SK-N-MC (cell line): ENCODE measurements around the gene PRPF31.

ENCODE experiments used
- DNase-seq: peaks from one replicate; pipeline ENCODE4 v3.0.0-alpha.2; 2011; ENCODE audit warnings: low read depth, low spot score
- H3K27ac ChIP-seq: fragments of 200-600 bp; sonication (generic); 2 replicates; pipeline ENCODE4 v1.5.1; 2016; ENCODE audit warnings: mixed run types
- H3K36me3 ChIP-seq: fragments of 200-600 bp; sonication (generic); 2 replicates; pipeline ENCODE4 v1.6.1; 2017; ENCODE audit warnings: antibody characterized with exemption, low read length, mixed read lengths; ENCODE audit not compliant: insufficient read depth
- H3K4me3 ChIP-seq: fragments of 200-600 bp; sonication (generic); 2 replicates; pipeline ENCODE4 v1.5.1; 2016
- H3K9ac ChIP-seq: fragments of 200-600 bp; sonication (generic); 2 replicates; pipeline ENCODE4 v1.8.0; 2017; ENCODE audit warnings: mixed run types, mixed read lengths; ENCODE audit not compliant: insufficient read length
- H3K9me3 ChIP-seq: fragments of 200-600 bp; sonication (generic); 2 replicates; pipeline ENCODE4 v1.6.1; 2017; ENCODE audit warnings: low read depth, mild to moderate bottlenecking, antibody characterized with exemption, low read length, moderate library complexity, mixed read lengths
- EZH2 ChIP-seq: fragments of 200-600 bp; sonication (generic); IDR thresholded peaks from one replicate; pipeline ENCODE4 v1.6.1; 2017; ENCODE audit warnings: antibody characterized with exemption
- FOXP2 ChIP-seq: optimal IDR thresholded peaks from 2 replicates; pipeline ENCODE3; 2011; ENCODE audit warnings: mild to moderate bottlenecking, moderate library complexity; ENCODE audit not compliant: insufficient read depth; ENCODE audit errors: extremely low read length, control extremely low read depth
- POLR2AphosphoS5 ChIP-seq: IDR thresholded peaks from 2 replicates; pipeline ENCODE4 v1.6.1; 2012; ENCODE audit warnings: mild to moderate bottlenecking, low read depth, low read length, borderline replicate concordance

Gene PRPF31

DNA sequence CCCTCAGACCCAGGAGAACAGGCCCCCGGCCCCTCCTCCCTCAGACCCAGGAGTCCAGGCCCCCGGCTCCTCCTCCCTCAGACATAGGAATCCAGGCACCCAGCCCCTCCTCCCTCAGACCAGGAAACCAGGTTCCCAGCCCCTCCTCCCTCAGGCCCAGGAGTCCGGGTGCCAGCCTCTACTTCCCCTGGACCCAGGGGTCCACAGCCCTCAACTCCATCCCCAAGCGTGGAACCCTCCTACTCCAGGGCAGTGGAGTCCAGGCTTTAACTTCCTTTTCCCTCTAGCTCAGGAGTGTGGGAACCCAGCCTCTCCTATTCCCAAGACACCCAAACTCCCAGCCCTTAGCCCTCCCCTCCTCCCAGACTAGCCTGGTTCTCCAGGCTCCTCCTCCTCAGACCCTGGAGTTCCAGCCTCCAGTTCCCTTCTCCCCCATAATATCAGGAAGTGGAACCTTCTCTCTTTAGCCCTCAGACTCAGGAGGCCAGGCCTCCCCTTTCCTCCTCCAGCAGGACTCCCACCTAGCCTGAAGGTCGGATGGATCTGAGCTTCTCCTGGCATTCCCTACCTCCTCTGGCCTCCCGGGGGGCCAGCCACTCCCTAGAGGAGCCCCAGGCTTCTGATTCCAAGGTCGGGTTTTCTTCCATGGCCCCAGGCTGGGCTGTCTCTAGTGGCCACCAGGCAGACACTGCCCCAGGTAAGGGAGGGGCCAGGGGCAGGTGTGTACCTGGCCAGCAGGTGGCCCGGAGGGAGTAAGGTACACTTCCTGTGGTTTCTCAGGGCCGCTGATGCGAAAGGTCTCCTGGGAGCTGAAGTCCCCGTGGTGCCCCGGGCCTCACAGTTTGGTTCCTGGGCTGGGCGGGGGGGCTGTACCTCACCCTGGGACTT, 57.2 kb downstream of the PRPF31 start, which contains the start of gene TMC4:
TSS of gene TMC4 (minus strand) at position 690 of the 888 bp plus-strand sequence. CDS start at position 647, 43 bp downstream.
- DNase-seq, result no peak
- no peaks in the 10 kb centered on the region for H3K9me3 ChIP-seq
- no peak within 1 kb of the TSS for H3K9ac ChIP-seq

DNA sequence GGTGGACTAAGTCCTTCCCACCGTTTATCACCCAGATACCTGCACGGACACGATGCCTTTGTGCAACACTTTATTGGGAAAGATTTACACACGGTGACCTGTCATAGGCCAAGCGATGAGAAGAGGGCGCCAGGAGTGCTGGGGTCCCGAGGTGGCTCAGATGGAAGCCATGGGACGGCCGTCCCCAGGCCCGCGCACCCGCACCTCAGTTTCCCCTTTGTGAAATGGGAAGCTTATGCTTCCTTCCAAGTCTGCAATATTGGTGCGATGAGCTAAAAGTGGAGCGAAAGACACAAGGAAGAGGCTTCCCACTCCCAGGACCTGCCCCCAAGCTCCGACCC, 57.8 kb downstream of the PRPF31 start:
- no peak for DNase-seq
- Histone ChIP-seq H3K27ac (no peak overlapping the region), H3K9ac (no peak overlapping the region), H3K9me3 (no peaks in the 10 kb centered on the region), H3K4me3 (no peak overlapping the region), H3K36me3 (peaks cover under 1% of the 10 kb centered on the region; the same call in 1 of the 2 replicates)
- no peak for TF ChIP-seq POLR2AphosphoS5
- TF ChIP-seq FOXP2, result no peak
- TF ChIP-seq EZH2, result no peak

More for the DNA sequence above, 57.2 kb downstream of the PRPF31 start, which contains the start of gene TMC4:
- Histone ChIP-seq H3K36me3 (no peaks in the 10 kb centered on the region), H3K4me3 (peak within 1 kb of the TSS; percentile 39), H3K27ac (no peak within 1 kb of the TSS)
- TF ChIP-seq FOXP2 (no peak), POLR2AphosphoS5 (no peak; the same call in 1 of the 2 replicates), EZH2 (no peak)

GRCh38 chr19:54173951-54174834, 58.6 kb downstream of the PRPF31 start:
- Histone ChIP-seq H3K4me3 (no peak overlapping the region), H3K9me3 (no peaks in the 10 kb centered on the region), H3K36me3 (peaks cover 3% of the 10 kb centered on the region; the same call in 1 of the 2 replicates), H3K9ac (no peak overlapping the region), H3K27ac (no peak overlapping the region)
- TF ChIP-seq FOXP2, result no peak
- no peak for TF ChIP-seq POLR2AphosphoS5
- TF ChIP-seq EZH2, result no peak
- no peak for DNase-seq

- Histone ChIP-seq H3K27ac (no peak overlapping the region), H3K9me3 (no peaks in the 10 kb centered on the region), H3K9ac (no peak overlapping the region), H3K4me3 (no peak overlapping the region), H3K36me3 (peaks cover 3% of the 10 kb centered on the region; the same call in 1 of the 2 replicates)
- no peak for TF ChIP-seq EZH2
- no peak for DNase-seq
These were observed 63.2 kb downstream of the PRPF31 start for GRCh38 chr19:54178581-54179261.

GRCh38 chr19:54179262-54179852, 63.8 kb downstream of the PRPF31 start:
- no peak overlapping the region for H3K4me3 ChIP-seq
- no peak overlapping the region for H3K9ac ChIP-seq
- H3K36me3 ChIP-seq, result peaks cover 3% of the 10 kb centered on the region; the same call in 1 of the 2 replicates
- TF ChIP-seq POLR2AphosphoS5 (no peak), EZH2 (no peak), FOXP2 (no peak)
- H3K27ac ChIP-seq, result no peak overlapping the region
- no peaks in the 10 kb centered on the region for H3K9me3 ChIP-seq
- no peak for DNase-seq

DNA sequence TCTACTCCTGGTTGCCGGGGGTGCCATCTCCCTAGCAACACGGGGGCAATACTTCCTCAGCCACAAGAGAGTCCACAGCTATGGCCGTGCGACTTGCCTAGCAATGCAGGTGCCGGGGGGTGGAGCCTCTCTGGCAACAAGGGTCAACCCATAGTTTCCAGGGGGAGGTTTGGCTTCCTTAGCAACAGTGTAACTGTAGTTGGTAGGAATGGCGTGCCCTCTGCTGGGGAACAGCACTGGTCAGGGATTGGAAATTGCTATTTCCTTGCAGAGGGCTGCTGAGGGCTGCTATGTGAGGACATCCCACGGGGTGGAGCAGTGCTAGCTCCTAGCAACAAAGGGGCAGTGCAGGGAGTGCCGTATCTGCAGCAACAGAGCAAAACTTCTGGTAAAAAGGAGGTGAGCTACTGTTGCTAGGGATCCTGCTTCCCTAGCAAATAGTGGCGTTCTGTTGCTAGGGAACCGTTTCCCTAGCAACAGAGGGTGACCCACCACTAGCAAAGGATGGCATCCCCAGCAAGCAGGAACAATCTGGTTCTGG, 64.4 kb downstream of the PRPF31 start:
- Histone ChIP-seq H3K9ac (no peak overlapping the region), H3K9me3 (no peaks in the 10 kb centered on the region), H3K4me3 (no peak overlapping the region), H3K27ac (no peak overlapping the region), H3K36me3 (peaks cover 3% of the 10 kb centered on the region; the same call in 1 of the 2 replicates)
- no peak for TF ChIP-seq POLR2AphosphoS5
- no peak for TF ChIP-seq EZH2
- no peak for TF ChIP-seq FOXP2
- no peak for DNase-seq

DNA sequence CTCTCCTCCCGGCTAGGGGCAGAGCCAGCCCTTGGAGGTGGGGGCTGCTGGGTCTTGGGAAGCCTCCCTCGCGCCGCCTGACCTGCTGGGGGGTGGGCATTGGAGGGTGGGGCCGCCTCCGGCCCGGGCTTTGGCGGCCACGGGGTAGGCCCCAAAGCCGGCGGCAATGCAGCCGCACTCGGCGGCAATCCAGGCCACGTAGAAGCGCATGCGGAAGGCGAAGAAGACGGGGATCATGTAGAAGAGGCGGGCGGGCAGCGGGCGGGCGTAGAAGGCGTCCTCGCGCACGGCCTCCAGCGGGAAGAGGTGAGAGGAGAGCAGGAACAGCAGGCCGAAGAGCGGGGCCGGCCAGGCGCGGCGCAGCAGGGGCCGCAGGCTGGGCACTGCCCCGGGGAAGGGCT, 65.1 kb downstream of the PRPF31 start:
- DNase-seq, result no peak
- Histone ChIP-seq H3K9ac (no peak overlapping the region), H3K36me3 (peaks cover 3% of the 10 kb centered on the region; the same call in 1 of the 2 replicates), H3K4me3 (no peak overlapping the region), H3K27ac (no peak overlapping the region), H3K9me3 (no peaks in the 10 kb centered on the region)
- TF ChIP-seq POLR2AphosphoS5 (no peak), FOXP2 (no peak), EZH2 (no peak)
